Medulla oblongata (tissue), 1 donor: ENCODE measurements around the gene UVRAG.
A peak's percentile ranks its signal among the peaks of the same experiment; 100 is the strongest.

Experiments used
- DNase-seq: peaks from one replicate; pipeline ENCODE4 v3.0.0-alpha.2; 2015; ENCODE audit errors: extremely low spot score

UVRAG gene

GRCh38 chr11:76162336-76163288 is 347.6 kb downstream of the UVRAG start:
- no peak for DNase-seq

GRCh38 chr11:76163289-76163880 is 348.4 kb downstream of the UVRAG start:
- no peak for DNase-seq

- no peak for DNase-seq
Measured at GRCh38 chr11:76164081-76164480, 349.1 kb downstream of the UVRAG start.

GRCh38 chr11:76164861-76165751 is 350.1 kb downstream of the UVRAG start:
- DNase-seq: no peak

GRCh38 chr11:76166314-76166713 is 351.3 kb downstream of the UVRAG start:
- no peak for DNase-seq

GRCh38 chr11:76167590-76167989 is 352.6 kb downstream of the UVRAG start:
- DNase-seq: no peak

- DNase-seq: no peak
Measured at GRCh38 chr11:76169473-76169896, 354.5 kb downstream of the UVRAG start.

- no peak for DNase-seq
Measured at GRCh38 chr11:76170468-76170867, 355.5 kb downstream of the UVRAG start.

GRCh38 chr11:76172583-76172982 is 357.6 kb downstream of the UVRAG start:
- DNase-seq: no peak

- DNase-seq: no peak
Measured at GRCh38 chr11:76173663-76174062, 358.7 kb downstream of the UVRAG start.

- no peak for DNase-seq
Measured at GRCh38 chr11:76174330-76174729, 359.3 kb downstream of the UVRAG start.

GRCh38 chr11:76175783-76176182 is 360.8 kb downstream of the UVRAG start:
- no peak for DNase-seq

GRCh38 chr11:76176463-76176862 is 361.5 kb downstream of the UVRAG start:
- DNase-seq: no peak

- DNase-seq: no peak
Measured at GRCh38 chr11:76177250-76177686, 362.3 kb downstream of the UVRAG start.

GRCh38 chr11:76179147-76179546 is 364.1 kb downstream of the UVRAG start:
- DNase-seq: no peak

- no peak for DNase-seq
Measured at GRCh38 chr11:76181371-76181770, 366.4 kb downstream of the UVRAG start.

- no peak for DNase-seq
Measured at GRCh38 chr11:76184551-76184993, 369.6 kb downstream of the UVRAG start.

GRCh38 chr11:76185511-76185910 is 370.5 kb downstream of the UVRAG start:
- no peak for DNase-seq

GRCh38 chr11:76185931-76186401 is 371.0 kb downstream of the UVRAG start:
- DNase-seq: peak; percentile 9

- no peak for DNase-seq
Measured at GRCh38 chr11:76186776-76187279, 371.8 kb downstream of the UVRAG start.

- DNase-seq: no peak
Measured at GRCh38 chr11:76188873-76189272, 373.9 kb downstream of the UVRAG start.

- no peak for DNase-seq
Measured at GRCh38 chr11:76189682-76190081, 374.7 kb downstream of the UVRAG start.
